ENCODE measurements around the gene ELK4. TPM values are rescaled to one million over a fixed set of nuclear protein-coding genes. Genes with fewer than 3 reads are reported as not detected.
A peak's percentile ranks its signal among the peaks of the same experiment; 100 is the strongest.

ELK4 gene
- total and polyA plus RNA-seq, 2 of the 8 experiments (the other 6 are each of a cell fraction or from before 2014, with no cell fraction given) = 2.9 to 26.3 TPM

DNA sequence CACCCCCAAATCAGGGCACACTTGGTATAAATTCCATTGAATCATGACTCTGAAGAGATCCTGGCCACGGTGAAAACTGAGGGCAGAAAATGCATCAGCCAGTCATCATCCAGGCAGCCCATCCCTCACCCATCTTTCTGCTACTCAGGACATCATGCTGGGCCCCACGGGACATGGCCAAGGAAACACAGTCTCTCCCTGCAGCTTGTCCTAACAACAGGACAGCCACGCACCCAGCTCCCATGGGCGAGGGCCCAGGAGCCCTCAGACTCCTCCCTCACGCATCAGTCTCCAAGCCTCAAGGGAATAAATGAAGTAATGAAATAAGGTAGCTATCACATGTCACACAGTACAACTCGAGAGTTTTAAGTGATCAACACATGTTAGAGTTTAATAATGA lies 37.8 kb downstream of the ELK4 start:
- POLR2A ChIA-PET (ENCODE audit: partially characterized antibody) = interaction anchor here (1.1 to 3.8 kb wide), 4 partner anchors 24 to 62 kb away, joined by 3 to 15 read pairs (median 6); partner anchors contain the start of gene ELK4
- TF ChIP-seq JUN (IDR thresholded peaks at IDR 0.05; ENCODE audit: low read depth, low read length) = no peak
- no peak for TF ChIP-seq CHD1 (IDR thresholded peaks at IDR 0.05; ENCODE audit: low read depth, low read length)
- TF ChIP-seq CTBP2 (IDR thresholded peaks at IDR 0.05; ENCODE audit: borderline replicate concordance, insufficient read depth, insufficient read length, low read length) = no peak
- TF ChIP-seq CBX8 (IDR thresholded peaks at IDR 0.05; ENCODE audit: borderline replicate concordance, low read depth, low read length) = no peak
- no peak for TF ChIP-seq BRCA1 (IDR thresholded peaks at IDR 0.05; ENCODE audit: low read depth, low read length)
- no peak for TF ChIP-seq TBP (IDR thresholded peaks at IDR 0.05; ENCODE audit: low read depth, low read length)
- no peak for TF ChIP-seq KDM4A (IDR thresholded peaks at IDR 0.05; ENCODE audit: low read depth, low read length, severe bottlenecking)
- TF ChIP-seq SUZ12 (IDR thresholded peaks at IDR 0.05; ENCODE audit: low read length) = no peak
- no peak for TF ChIP-seq SP4 (IDR thresholded peaks at IDR 0.05; ENCODE audit: low read length)
- TF ChIP-seq HDAC2 (IDR thresholded peaks at IDR 0.05; ENCODE audit: borderline replicate concordance in 1 of 2, low read depth in 2 of 2, low read length in 2 of 2) = no peak
- no peak for TF ChIP-seq EGR1 (IDR thresholded peaks at IDR 0.05; ENCODE audit: borderline replicate concordance, low read depth, low read length)
- TF ChIP-seq POLR2AphosphoS5 (IDR thresholded peaks at IDR 0.05; ENCODE audit: low read depth, low read length) = no peak
- TF ChIP-seq KDM5A (IDR thresholded peaks at IDR 0.05; ENCODE audit: low read length) = no peak
- TF ChIP-seq RXRA (IDR thresholded peaks at IDR 0.05; ENCODE audit: insufficient read depth, low read depth, low read length) = no peak

More for the DNA sequence above, 37.8 kb downstream of the ELK4 start:
- Histone ChIP-seq H4K20me1 (replicated peaks in 1 of 2; ENCODE audit: control insufficient read depth in 1 of 2, insufficient read depth in 2 of 2, low read length in 2 of 2) (peaks cover 0 to 2% of the 10 kb centered on the region in 2 experiments), H2BK5ac (ENCODE audit: low read depth, low read length) (no peak overlapping the region), H2BK12ac (ENCODE audit: low read depth, low read length) (no peak overlapping the region), H3K36me3 (ENCODE audit: control insufficient read depth in 2 of 4, insufficient read depth in 4 of 4, low read length in 3 of 4) (peaks cover 0 to 9% (median 0%) of the 10 kb centered on the region in 4 experiments; a peak in 3 of 8 replicates), H3K27me3 (replicated peaks in 1 of 4; ENCODE audit: control insufficient read depth in 3 of 4, extremely low read depth in 1 of 4, insufficient read depth in 3 of 4, low read length in 3 of 4) (0 out of 7 replicates have a peak, but pooled peaks cover 0 to 2% (median 0%) of the 10 kb centered on the region in 4 experiments), H3K79me1 (ENCODE audit: low read depth, low read length) (no peaks in the 10 kb centered on the region; the same call in 1 of the 2 replicates), H4K8ac (ENCODE audit: extremely low read depth, insufficient read depth, low read length) (peak overlapping the region; percentile 25; the same call in 1 of the 2 replicates), H3K18ac (ENCODE audit: extremely low read depth, low read length) (no peak overlapping the region), H3K4me2 (ENCODE audit: insufficient read depth in 1 of 2, low read depth in 2 of 2, low read length in 2 of 2) (no peak overlapping the region), H3K27ac (ENCODE audit: low read depth, low read length) (no peak overlapping the region), H3K23ac (ENCODE audit: insufficient read length) (no peak overlapping the region), H3K4ac (replicated peaks; ENCODE audit: insufficient read length, low read depth, low read length) (no peak overlapping the region), H2BK120ac (replicated peaks; ENCODE audit: low read depth, low read length) (no peak overlapping the region), H3K4me1 (replicated peaks in 1 of 4; ENCODE audit: control insufficient read depth in 3 of 4, insufficient read depth in 4 of 4, low read length in 3 of 4) (peaks cover 0 to 7% (median 3%) of the 10 kb centered on the region in 4 experiments; a peak in 5 of 7 replicates), H3K14ac (ENCODE audit: insufficient read length) (no peak overlapping the region), H4K91ac (replicated peaks; ENCODE audit: insufficient read length, low read length) (no peak overlapping the region), H2AFZ (ENCODE audit: low read length) (no peak overlapping the region), H2BK20ac (ENCODE audit: low read length) (no peak overlapping the region), H3K4me3 (ENCODE audit: extremely low read depth in 1 of 4, insufficient read depth in 2 of 4, low read depth in 3 of 4, low read length in 4 of 4) (no peak overlapping the region), H2BK15ac (ENCODE audit: low read length) (no peak overlapping the region), H3K23me2 (ENCODE audit: low read depth, low read length) (peaks cover 1% of the 10 kb centered on the region; the same call in 1 of the 2 replicates), H3K56ac (replicated peaks; ENCODE audit: insufficient read length, low read depth, low read length) (no peak overlapping the region), H3K9ac (replicated peaks in 1 of 4; ENCODE audit: extremely low read depth in 1 of 4, low read depth in 3 of 4, low read length in 3 of 4) (no peak overlapping the region), H3K79me2 (ENCODE audit: control insufficient read depth in 1 of 2, insufficient read depth in 2 of 2, low read length in 2 of 2) (no peaks in the 10 kb centered on the region), H2AK5ac (ENCODE audit: low read depth, low read length) (no peak overlapping the region), H3K9me3 (ENCODE audit: insufficient read depth in 2 of 2, low read depth in 1 of 2, low read length in 1 of 2) (no peaks in the 10 kb centered on the region), H4K5ac (ENCODE audit: insufficient read length, low read depth, low read length) (no peak overlapping the region)
- DNase-seq (ENCODE audit: low read depth in 1 of 2, low spot score in 2 of 2) (peak in 1 of 2 experiments; percentile 39), FAIRE-seq (no peak)
- 62% methylated on average over 6 of the region's 6 CpGs; no CpG with 5 or more reads in 1 of the 2 experiments for WGBS, 2 experiments (ENCODE audit: extremely low coverage in 1 of 2, insufficient coverage in 1 of 2, insufficient read length in 1 of 2, insufficient replicate concordance in 2 of 2, low coverage in 1 of 2, low lambda C conversion rate in 2 of 2, missing lambda C conversion rate in 1 of 2)
- CTCF ChIA-PET (ENCODE audit: partially characterized antibody) = interaction anchor here (0.6 to 15.6 kb wide), 9 partner anchors 27 to 138 kb away, joined by 3 to 322 read pairs (median 24); partner anchors contain the start of gene ELK4
